Central memory CD8-positive, alpha-beta T cell (primary cell): ENCODE data around the gene MTERF4.

ENCODE experiments used
- ATAC-seq: fragments of 150-1000 bp; cut with Tn5 transposase; replicated peaks from 2 replicates; pipeline ENCODE4 v1.10.0; 2022; ENCODE audit warnings: mild to moderate bottlenecking, moderate FRiP score, moderate number of reproducible peaks; ENCODE audit not compliant: poor library complexity, severe bottlenecking; ENCODE audit errors: extremely low read depth
- DNase-seq, 2 donors: peaks; one replicate each; pipeline ENCODE4 v3.0.0; 2021; ENCODE audit warnings: low spot score in 2 of 2
- H3K27ac Mint-ChIP-seq: one replicate; pipeline ENCODE4 v1.8.0; 2022; ENCODE audit warnings: low read depth, mild to moderate bottlenecking, moderate library complexity, mixed read lengths
- H3K27me3 Mint-ChIP-seq: one replicate; pipeline ENCODE4 v1.8.0; 2022; ENCODE audit warnings: mixed read lengths
- H3K36me3 Mint-ChIP-seq: one replicate; pipeline ENCODE4 v1.8.0; 2022; ENCODE audit warnings: mild to moderate bottlenecking, moderate library complexity, mixed read lengths; ENCODE audit not compliant: insufficient read depth
- H3K4me1 Mint-ChIP-seq: one replicate; pipeline ENCODE4 v1.8.0; 2022; ENCODE audit warnings: mixed read lengths
- H3K4me3 Mint-ChIP-seq: one replicate; pipeline ENCODE4 v1.8.0; 2022; ENCODE audit warnings: mild to moderate bottlenecking, moderate library complexity, mixed read lengths
- H3K9me3 Mint-ChIP-seq: one replicate; pipeline ENCODE4 v1.8.0; 2022; ENCODE audit warnings: mixed read lengths

Gene MTERF4, protein sequence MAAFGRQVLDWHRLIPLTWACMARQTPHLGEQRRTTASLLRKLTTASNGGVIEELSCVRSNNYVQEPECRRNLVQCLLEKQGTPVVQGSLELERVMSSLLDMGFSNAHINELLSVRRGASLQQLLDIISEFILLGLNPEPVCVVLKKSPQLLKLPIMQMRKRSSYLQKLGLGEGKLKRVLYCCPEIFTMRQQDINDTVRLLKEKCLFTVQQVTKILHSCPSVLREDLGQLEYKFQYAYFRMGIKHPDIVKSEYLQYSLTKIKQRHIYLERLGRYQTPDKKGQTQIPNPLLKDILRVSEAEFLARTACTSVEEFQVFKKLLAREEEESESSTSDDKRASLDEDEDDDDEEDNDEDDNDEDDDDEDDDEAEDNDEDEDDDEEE

DNA sequence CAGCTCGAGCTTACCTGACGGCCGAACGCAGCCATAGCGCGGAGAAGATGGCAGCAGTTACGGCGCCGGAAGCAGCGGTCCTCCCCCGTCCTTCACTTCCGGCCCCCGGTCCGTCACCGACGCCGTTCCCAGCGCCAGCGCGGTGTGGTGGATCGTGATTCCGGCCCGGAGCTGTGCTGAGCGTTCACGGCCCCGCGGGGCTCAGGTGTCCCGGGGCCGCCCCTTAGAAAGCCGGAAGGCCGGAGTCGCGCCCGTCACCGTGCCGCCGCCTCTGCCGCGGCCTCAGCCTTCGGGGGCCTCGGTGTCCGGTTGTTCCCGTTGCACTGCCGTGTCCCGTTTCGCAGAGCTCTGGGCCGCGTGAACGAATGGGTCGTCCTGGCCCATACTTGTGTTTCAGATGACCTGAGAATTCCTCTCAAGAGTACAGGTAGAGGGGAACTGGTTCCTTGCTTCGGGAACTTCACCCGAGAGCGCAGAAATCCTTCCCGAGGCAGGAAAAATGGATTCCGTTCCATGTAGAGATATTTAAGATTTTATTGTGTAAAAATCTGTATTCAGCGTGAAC lies at the start of gene MTERF4:
TSS of gene MTERF4 (minus strand) at position 49 of the 565 bp plus-strand sequence. CDS start at position 35, 14 bp downstream.
- DNase-seq, result peak; percentile 79 to 80
- Mint-ChIP-seq H3K4me1 (peaks cover 50% of the 10 kb centered on the region), H3K4me3 (peak within 1 kb of the TSS; percentile 93), H3K36me3 (peaks cover 31% of the 10 kb centered on the region), H3K9me3 (no peaks in the 10 kb centered on the region), H3K27ac (peak within 1 kb of the TSS; percentile 93), H3K27me3 (no peaks in the 10 kb centered on the region)
- ATAC-seq, result peak; percentile 92

DNA sequence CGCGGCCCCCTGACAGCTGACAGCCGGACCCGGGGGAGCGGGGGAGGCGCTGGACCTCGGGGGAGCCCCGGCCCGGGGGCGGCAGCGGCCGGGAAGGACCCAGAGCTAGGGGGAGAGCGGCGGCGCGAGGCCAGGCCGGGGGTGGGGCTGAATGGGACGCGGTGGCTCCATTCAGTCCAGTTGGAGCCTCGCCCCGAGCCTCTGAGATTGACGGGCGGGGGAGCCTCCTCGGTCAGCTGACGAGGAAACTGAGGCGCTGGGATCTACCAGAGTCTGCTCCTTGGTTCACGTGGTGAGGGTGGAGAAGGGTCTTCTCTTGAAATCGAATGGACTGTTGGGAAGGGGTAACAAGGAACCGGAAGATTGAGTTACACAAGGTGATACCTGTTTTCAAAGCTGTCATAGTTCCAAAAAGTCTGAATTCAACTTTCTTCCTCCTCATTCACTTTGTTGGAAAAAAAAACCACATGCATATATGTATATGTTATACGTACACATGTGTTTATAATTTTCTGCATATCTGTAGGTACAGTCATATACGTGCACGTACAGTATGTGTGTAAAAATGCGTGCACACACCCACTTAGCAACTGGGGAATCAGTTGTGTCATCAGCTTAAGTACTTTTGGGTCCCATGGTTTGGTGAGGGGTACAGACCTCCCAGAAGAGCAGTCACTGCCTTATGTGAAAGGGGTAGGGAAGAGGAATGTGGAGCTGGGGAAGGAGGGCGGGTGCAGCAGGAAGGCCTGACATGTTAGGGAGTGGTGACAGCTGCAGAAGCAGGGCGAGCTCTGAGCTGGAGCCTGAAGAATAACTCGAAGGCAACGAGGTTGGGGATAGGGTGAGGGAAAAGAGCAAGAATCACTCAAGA lies 48.8 kb upstream of the MTERF4 start:
- Mint-ChIP-seq H3K27ac (peak overlapping the region; percentile 93), H3K36me3 (peaks cover 21% of the 10 kb centered on the region), H3K4me1 (peaks cover 38% of the 10 kb centered on the region), H3K4me3 (peak overlapping the region; percentile 90), H3K9me3 (no peaks in the 10 kb centered on the region), H3K27me3 (no peaks in the 10 kb centered on the region)
- no peak for ATAC-seq
- DNase-seq, result no peak

DNA sequence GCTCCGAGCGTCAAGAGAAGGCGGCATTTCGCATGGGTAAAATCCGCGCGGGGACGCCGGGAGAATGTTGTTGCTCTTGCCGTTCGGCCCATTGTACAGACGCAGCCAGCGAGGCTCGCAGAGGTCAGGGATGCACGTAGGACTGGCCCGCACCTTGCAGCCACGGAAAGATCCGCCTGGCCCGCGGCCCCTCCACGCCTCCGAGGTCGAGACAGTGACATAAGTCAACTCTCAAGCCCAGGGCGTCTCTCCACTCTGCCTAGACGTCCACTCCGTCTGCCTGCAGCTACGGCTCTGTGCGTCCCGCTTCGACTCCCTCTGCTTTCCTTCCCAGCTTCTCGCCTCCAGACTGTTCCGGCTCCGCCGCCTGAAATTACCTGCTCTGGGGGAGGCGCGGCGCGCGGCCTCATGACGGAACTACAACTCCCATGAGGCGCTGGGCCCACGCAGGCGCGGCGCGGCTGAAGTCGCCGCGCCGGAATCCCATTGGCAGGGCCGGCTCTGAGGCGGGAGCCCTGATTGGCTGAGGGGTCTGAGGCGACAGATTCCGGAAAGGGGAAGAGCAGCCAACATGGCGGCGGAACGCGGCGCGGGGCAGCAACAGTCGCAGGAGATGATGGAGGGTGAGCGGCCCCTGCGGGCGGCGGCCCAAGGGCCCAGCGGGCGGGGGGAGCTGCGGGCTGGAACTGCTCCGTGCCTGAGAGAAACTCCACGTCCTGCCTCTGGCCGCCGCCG lies 48.0 kb upstream of the MTERF4 start, which contains the start of gene PPP1R7:
TSS of gene PPP1R7 (plus strand) at position 543 of the 735 bp plus-strand sequence. CDS start at position 572, 29 bp downstream.
- no peaks in the 10 kb centered on the region for H3K27me3 Mint-ChIP-seq
- peak within 1 kb of the TSS; percentile 90 for H3K4me3 Mint-ChIP-seq
- ATAC-seq, result peak; percentile 83
- DNase-seq, result peak; percentile 80 to 90
- peaks cover 22% of the 10 kb centered on the region for H3K36me3 Mint-ChIP-seq
- H3K9me3 Mint-ChIP-seq, result no peaks in the 10 kb centered on the region
- peak within 1 kb of the TSS; percentile 93 for H3K27ac Mint-ChIP-seq
- H3K4me1 Mint-ChIP-seq, result peaks cover 38% of the 10 kb centered on the region

DNA sequence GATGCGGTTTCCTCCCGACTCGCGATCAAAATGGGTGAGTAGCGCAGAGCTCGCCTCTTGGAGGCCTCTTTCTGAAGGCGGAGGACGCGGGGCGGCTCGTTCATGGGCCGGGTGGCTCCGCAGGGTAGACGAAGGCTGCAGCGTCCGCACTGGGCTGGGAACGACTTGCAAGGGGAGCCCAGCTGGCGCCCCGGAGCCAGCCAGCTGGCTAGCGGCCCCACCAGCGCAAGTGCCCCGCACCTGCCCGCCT lies 47.5 kb upstream of the MTERF4 start:
- H3K4me1 Mint-ChIP-seq, result peaks cover 38% of the 10 kb centered on the region
- DNase-seq, result no peak
- H3K27me3 Mint-ChIP-seq, result no peaks in the 10 kb centered on the region
- peak overlapping the region; percentile 90 for H3K4me3 Mint-ChIP-seq
- H3K36me3 Mint-ChIP-seq, result peaks cover 22% of the 10 kb centered on the region
- no peak for ATAC-seq
- peak overlapping the region; percentile 93 for H3K27ac Mint-ChIP-seq
- no peaks in the 10 kb centered on the region for H3K9me3 Mint-ChIP-seq

DNA sequence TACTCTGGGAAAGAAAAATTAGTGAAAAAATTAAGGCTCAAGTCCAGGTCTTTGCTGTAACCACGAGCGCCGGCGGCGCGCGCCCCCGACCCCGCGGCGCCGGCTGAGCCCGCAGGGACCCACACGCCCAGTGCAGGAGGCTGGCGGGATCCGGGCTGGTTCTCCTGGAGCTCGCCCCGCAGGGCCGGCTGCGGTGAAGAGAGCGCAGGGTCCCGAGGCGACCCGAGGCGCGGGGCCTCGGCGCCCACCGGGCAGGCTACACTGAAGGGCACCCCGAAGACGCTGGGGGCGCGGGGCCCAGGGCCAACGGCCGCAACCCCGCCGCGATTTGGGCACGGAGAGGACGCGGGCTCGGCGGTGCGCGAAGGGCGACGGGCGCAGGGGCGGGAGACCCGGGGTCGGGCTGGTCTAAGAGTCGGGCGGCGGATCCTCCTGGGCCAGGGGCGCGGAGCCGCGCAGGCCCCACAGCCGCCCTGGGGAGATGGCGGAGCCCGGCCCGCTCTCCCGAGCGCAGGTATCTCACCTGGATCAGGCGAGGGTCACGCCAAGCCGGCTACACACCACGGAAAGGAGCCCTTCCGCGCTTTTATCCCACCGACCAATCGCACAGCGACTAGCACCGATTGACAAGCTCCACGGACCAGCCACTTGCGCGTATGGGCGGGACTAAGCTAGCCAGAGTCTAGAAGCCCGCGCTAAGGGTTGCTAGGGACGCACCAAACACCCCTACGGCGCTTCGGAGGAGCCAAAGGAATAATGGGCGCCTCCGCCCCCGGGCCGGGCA lies 47.0 kb upstream of the MTERF4 start, which contains the start of gene PASK:
TSS of gene PASK (minus strand) at position 582 of the 784 bp plus-strand sequence. CDS start 6,440 bp downstream, outside the sequence.
- Mint-ChIP-seq H3K36me3 (peaks cover 20% of the 10 kb centered on the region), H3K9me3 (no peaks in the 10 kb centered on the region), H3K27ac (peak within 1 kb of the TSS; percentile 93), H3K4me3 (peak within 1 kb of the TSS; percentile 90), H3K27me3 (no peaks in the 10 kb centered on the region), H3K4me1 (peaks cover 38% of the 10 kb centered on the region)
- DNase-seq, result peak; percentile 78 to 83
- peak; percentile 83 for ATAC-seq

DNA sequence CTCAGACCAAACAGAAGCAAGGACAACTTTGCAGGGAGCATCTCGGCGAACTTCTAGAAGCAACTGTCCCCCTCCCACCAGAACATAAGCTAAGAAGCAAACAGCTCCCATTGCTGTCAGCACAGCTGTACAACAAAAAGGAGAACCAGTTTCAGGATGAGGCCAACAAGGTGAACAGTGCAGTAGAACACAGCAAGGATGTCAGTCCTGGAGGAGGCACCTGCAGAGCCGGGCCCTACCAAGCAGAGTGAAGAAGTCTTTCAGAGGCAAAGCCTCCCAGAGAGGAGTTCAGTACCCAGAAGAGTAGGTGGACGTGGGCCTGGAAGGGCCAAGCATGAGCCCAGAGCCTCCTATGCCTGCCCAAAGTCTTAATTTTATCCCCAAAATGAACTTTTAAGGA lies 46.2 kb upstream of the MTERF4 start:
- H3K4me3 Mint-ChIP-seq, result peak overlapping the region; percentile 90
- no peaks in the 10 kb centered on the region for H3K27me3 Mint-ChIP-seq
- H3K27ac Mint-ChIP-seq, result peak overlapping the region; percentile 85
- H3K4me1 Mint-ChIP-seq, result peaks cover 34% of the 10 kb centered on the region
- DNase-seq (no peak), ATAC-seq (no peak)
- H3K9me3 Mint-ChIP-seq, result no peaks in the 10 kb centered on the region
- peaks cover 18% of the 10 kb centered on the region for H3K36me3 Mint-ChIP-seq

DNA sequence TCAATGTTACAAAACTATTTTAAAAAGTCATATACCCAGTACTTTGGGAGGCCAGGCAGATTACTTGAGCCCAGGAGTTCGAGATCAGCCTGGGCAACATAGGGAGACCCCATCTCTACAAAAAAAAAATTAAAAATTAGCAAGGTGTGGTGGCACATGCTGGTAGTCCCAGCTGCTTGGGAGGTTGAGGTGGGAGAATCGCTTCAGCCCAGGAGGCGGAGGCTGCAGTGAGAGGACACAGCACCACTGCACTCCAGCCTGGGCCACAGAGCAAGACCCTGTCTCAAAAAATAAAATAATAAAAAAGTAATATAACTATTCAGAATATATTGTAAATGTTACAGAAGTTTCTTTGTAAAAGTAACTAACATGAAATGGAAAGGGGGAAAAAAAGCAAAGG lies 45.2 kb upstream of the MTERF4 start:
- DNase-seq (no peak), ATAC-seq (no peak)
- H3K27ac Mint-ChIP-seq, result no peak overlapping the region
- H3K4me1 Mint-ChIP-seq, result peaks cover 33% of the 10 kb centered on the region
- H3K9me3 Mint-ChIP-seq, result no peaks in the 10 kb centered on the region
- H3K36me3 Mint-ChIP-seq, result peaks cover 18% of the 10 kb centered on the region
- H3K27me3 Mint-ChIP-seq, result no peaks in the 10 kb centered on the region
- peak overlapping the region; percentile 90 for H3K4me3 Mint-ChIP-seq

DNA sequence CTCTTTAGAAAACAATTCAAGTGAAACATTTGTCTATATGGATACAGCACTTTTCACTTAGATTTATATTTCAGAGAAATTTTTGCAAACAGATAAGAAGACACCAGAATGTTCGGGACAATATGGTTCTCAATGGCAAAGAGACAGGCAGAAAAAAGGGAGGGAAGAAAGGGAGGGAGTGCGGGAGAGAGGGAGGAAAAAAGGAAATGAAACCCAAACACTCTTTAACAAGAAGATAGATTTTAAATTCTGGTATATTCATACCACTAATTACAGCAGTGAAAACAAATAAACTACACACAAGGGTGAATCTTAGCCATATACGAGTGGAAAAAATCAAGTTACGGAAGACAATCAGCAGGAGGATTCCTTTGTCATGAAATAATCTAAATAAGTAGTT lies 44.2 kb upstream of the MTERF4 start:
- H3K4me3 Mint-ChIP-seq, result no peak overlapping the region
- H3K9me3 Mint-ChIP-seq, result no peaks in the 10 kb centered on the region
- H3K36me3 Mint-ChIP-seq, result peaks cover 18% of the 10 kb centered on the region
- H3K27me3 Mint-ChIP-seq, result no peaks in the 10 kb centered on the region
- no peak for DNase-seq
- no peak for ATAC-seq
- peaks cover 32% of the 10 kb centered on the region for H3K4me1 Mint-ChIP-seq
- no peak overlapping the region for H3K27ac Mint-ChIP-seq

DNA sequence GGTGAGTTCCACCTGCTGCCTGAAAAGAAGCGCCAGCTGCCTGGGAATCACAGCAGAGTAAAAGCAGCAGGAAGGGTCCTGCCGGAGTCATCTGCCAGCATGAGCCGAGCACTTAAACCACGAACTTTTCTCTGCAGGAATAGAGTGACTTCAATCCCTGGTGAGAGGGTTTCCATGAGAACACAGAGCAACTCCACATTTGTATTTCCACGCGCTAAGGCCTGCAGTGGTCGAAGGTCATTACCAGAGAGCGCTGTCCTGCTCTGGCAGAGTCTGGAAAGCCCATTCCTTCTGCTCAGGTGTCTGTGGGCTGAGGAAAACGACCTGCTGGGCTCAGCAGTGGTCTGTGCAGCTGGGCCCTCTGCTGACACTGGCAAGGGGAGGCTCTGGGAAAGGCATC lies 40.5 kb upstream of the MTERF4 start:
- Mint-ChIP-seq H3K27me3 (no peaks in the 10 kb centered on the region), H3K4me3 (no peak overlapping the region), H3K27ac (no peak overlapping the region), H3K4me1 (peaks cover 10% of the 10 kb centered on the region), H3K9me3 (no peaks in the 10 kb centered on the region), H3K36me3 (peaks cover 8% of the 10 kb centered on the region)
- no peak for ATAC-seq
- DNase-seq, result no peak

DNA sequence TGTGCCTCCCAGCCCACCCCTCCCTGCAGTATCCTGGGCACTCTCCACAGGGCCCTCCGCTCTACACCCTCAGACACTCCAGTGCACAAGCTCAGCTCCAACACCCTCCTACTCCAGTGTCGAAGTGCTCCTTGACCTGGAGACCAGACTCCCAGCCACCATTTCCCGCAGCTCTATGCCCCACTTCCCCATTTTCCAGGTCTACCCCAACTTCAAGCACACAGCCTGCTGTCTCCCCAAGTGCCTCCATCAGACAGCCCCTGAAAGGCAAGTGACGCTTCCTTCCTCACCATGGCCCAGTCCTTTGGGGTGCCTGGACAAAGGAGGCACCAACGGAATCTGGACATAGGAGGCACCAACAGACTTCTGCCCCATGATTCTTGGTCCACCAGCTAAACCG lies 40.0 kb upstream of the MTERF4 start:
- no peak for DNase-seq
- Mint-ChIP-seq H3K27ac (no peak overlapping the region), H3K36me3 (peaks cover 8% of the 10 kb centered on the region)

DNA sequence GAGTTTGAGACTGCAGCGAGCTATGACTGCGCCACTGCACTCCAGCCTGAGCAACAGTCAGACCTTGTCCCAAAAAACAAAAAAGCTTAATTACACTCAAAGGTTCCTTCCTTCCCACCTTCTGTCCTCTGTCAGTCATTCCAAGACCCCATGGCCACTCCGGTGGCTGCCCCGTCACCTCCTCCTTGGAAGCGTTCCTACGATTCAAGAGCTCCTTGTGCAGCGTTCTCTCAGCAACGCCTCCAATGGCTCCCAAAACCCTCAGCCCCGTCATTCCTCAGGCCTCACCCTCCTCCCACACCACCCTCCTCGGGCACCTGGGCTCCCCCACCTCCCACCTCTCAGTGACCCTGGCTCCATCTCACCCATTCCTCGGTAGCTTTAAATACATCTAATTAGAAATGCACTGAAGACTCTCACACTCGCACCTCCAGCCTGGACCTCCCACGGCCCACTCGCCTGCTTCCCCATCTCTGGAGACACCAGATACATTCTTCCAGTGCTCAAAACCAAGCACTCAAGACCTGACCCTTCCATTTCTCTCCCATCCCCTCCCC lies 39.2 kb upstream of the MTERF4 start:
- H3K4me3 Mint-ChIP-seq, result no peak overlapping the region
- no peaks in the 10 kb centered on the region for H3K27me3 Mint-ChIP-seq
- DNase-seq (no peak), ATAC-seq (no peak)
- H3K36me3 Mint-ChIP-seq, result peaks cover 8% of the 10 kb centered on the region
- no peak overlapping the region for H3K27ac Mint-ChIP-seq
- H3K4me1 Mint-ChIP-seq, result peaks cover 10% of the 10 kb centered on the region
- no peaks in the 10 kb centered on the region for H3K9me3 Mint-ChIP-seq

More for the DNA sequence above, 40.0 kb upstream of the MTERF4 start:
- Mint-ChIP-seq H3K4me1 (peaks cover 10% of the 10 kb centered on the region), H3K4me3 (no peak overlapping the region), H3K9me3 (no peaks in the 10 kb centered on the region), H3K27me3 (no peaks in the 10 kb centered on the region)
- ATAC-seq, result no peak
